HG03457 (cell line): ENCODE measurements around the gene ALDH3B2.

Source experiments
- ATAC-seq: cut with Tn5 transposase; IDR thresholded peaks from one replicate; pipeline ENCODE4 v1.9.1; 2021; ENCODE audit warnings: moderate number of reproducible peaks; ENCODE audit not compliant: unreplicated experiment

ALDH3B2 gene

GRCh38 chr11:67615728-67616430 lies 58.5 kb downstream of the ALDH3B2 start:
- ATAC-seq = no peak

GRCh38 chr11:67614730-67615714 lies 59.4 kb downstream of the ALDH3B2 start:
- ATAC-seq = no peak

DNA sequence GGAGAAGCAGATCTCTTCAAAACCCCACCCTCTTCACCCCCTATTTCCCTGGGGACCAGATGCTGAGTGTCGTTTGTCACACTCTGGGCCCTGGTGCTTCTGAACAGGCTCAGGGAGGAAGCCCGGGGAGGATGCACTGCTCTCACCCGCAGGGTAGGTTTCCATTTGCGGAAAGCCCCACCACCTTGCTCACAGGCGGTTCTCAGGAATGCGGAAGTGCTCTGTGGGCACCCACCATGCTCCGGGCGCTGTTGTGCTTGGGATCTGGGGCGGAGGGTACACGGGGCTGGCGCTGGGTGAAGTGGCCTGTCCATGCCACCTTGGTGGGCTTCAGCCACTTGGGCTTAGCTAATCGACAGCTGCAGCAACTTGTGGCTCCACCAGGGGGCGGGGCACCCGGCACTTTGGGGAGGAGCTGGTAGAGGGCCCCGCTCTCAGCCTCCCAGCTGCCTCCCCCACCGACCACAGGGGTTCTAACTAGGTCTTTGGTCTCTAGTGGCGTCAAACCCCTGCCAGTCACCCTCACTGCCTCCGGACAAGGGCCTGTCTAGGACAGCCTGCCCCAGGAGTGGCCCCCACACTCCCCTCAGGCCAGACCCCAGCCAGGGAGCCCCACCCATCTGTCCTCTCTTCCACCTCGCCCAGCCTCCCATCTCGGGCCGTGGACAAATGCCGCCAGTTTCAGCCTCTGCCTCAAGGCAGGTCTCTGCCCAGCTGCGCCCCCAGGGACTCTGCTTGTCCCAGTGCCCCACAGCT lies 60.3 kb downstream of the ALDH3B2 start:
- ATAC-seq = peak; percentile 49

GRCh38 chr11:67613313-67613959 lies 61.0 kb downstream of the ALDH3B2 start:
- ATAC-seq = no peak

GRCh38 chr11:67612751-67613150 lies 61.7 kb downstream of the ALDH3B2 start:
- ATAC-seq = no peak
